HepG2 (cell line): Measurements from ENCODE around the gene KRTCAP2. TPM values are rescaled to one million over a fixed set of nuclear protein-coding genes. Genes with fewer than 3 reads are reported as not detected.
A peak's percentile ranks its signal among the peaks of the same experiment; 100 is the strongest.

Experiments used
- CBX1 ChIP-seq: IDR thresholded peaks from one replicate; pipeline ENCODE4 v1.6.1; 2016; ENCODE audit warnings: antibody characterized with exemption, low read depth
- DPF2 ChIP-seq: sonication (generic); formaldehyde crosslinking; IDR thresholded peaks from 2 replicates; pipeline ENCODE4 v1.4.0; 2020; ENCODE audit warnings: mild to moderate bottlenecking, low read depth, missing genetic modification reagents, borderline replicate concordance
- IRX3 ChIP-seq: sonication (generic); formaldehyde crosslinking; IDR thresholded peaks from 2 replicates; pipeline ENCODE4 v1.8.1; 2023; ENCODE audit warnings: mild to moderate bottlenecking, low read depth, missing genetic modification reagents, borderline replicate concordance
- JUNB ChIP-seq: sonication (generic); formaldehyde crosslinking; IDR thresholded peaks from 2 replicates; pipeline ENCODE4 v1.8.0; 2022; ENCODE audit warnings: missing genetic modification reagents, mild to moderate bottlenecking, borderline replicate concordance
- LCORL ChIP-seq, 2 experiments: fragments of 450-650 bp in 1 of 2; sonication (generic) in 1 of 2; formaldehyde crosslinking in 1 of 2; IDR thresholded peaks; 2 replicates each; pipeline versions ENCODE4 v1.5.0 to v1.6.1; 2017 to 2020; ENCODE audit warnings: antibody characterized with exemption in 1 of 2, missing genetic modification reagents in 1 of 2
- MAFG ChIP-seq: sonication (generic); formaldehyde crosslinking; IDR thresholded peaks from 2 replicates; pipeline ENCODE4 v1.5.1; 2020; ENCODE audit warnings: mild to moderate bottlenecking, missing genetic modification reagents
- MAFK ChIP-seq, 2 experiments: IDR thresholded peaks in 1 of 2; conservative IDR thresholded peaks in 1 of 2; 2 replicates each; pipeline ENCODE4 v1.6.1; 2011; ENCODE audit warnings: improper control_type of control experiment in 2 of 2, low read length in 2 of 2
- MED13 ChIP-seq: sonication (generic); formaldehyde crosslinking; IDR thresholded peaks from 2 replicates; pipeline ENCODE4 v1.5.0; 2020; ENCODE audit warnings: missing genetic modification reagents
- MIER3 ChIP-seq: IDR thresholded peaks from 2 replicates; pipeline ENCODE4 v1.6.1; 2016; ENCODE audit warnings: missing compliant biosample characterization, borderline replicate concordance
- RBAK ChIP-seq: sonication (generic); formaldehyde crosslinking; IDR thresholded peaks from 2 replicates; pipeline ENCODE4 v1.5.1; 2020; ENCODE audit warnings: mild to moderate bottlenecking, missing genetic modification reagents
- SIX4 ChIP-seq: sonication (generic); formaldehyde crosslinking; IDR thresholded peaks from 2 replicates; pipeline ENCODE4 v1.4.0; 2020; ENCODE audit warnings: missing genetic modification reagents
- XRCC5 ChIP-seq: fragments of 200-400 bp; formaldehyde crosslinking; optimal IDR thresholded peaks from 2 replicates; pipeline ENCODE3; 2017; ENCODE audit warnings: mild to moderate bottlenecking, low read length
- ZBTB7A ChIP-seq: sonication (generic); formaldehyde crosslinking; IDR thresholded peaks from 2 replicates; pipeline ENCODE4 v1.8.0; 2022; ENCODE audit warnings: mild to moderate bottlenecking, missing genetic modification reagents
- ZNF790 ChIP-seq: sonication (generic); formaldehyde crosslinking; IDR thresholded peaks from 2 replicates; pipeline ENCODE4 v1.8.0; 2022; ENCODE audit warnings: missing genetic modification reagents, mild to moderate bottlenecking, borderline replicate concordance
- ZNF891 ChIP-seq: sonication (generic); formaldehyde crosslinking; IDR thresholded peaks from 2 replicates; pipeline ENCODE4 v1.5.0; 2020; ENCODE audit warnings: mild to moderate bottlenecking, missing genetic modification reagents
- polyA plus RNA-seq, 8 experiments: library from polyadenylated mRNA; depleted of rRNA in 3 of 8; stranded (reverse) in 7 of 8; unstranded in 1 of 8; fragments of >200 nt; fragmentation: Illumina TruSeq in 4 of 8; extraction: Trizol in 4 of 8; gene quantifications; 2 replicates each; pipeline versions ENCODE4 v1.2.1 to v1.2.3, GENCODE V29; 2011 to 2016; ENCODE audit warnings: low read depth in 4 of 8, missing spikeins in 1 of 8, mixed read lengths in 1 of 8; ENCODE audit not compliant: insufficient read depth in 1 of 8
- total RNA-seq, 5 experiments: library from RNA; depleted of rRNA; stranded (reverse); fragments of >200 nt; fragmentation: Illumina TruSeq; extraction: Trizol; gene quantifications; 2 replicates each; pipeline ENCODE4 v1.2.3, GENCODE V29; 2016; ENCODE audit warnings: low read depth in 1 of 5
- TF ChIP-seq, protein P1 (sequence below): sonication (generic); formaldehyde crosslinking; IDR thresholded peaks from 2 replicates; pipeline ENCODE4 v1.4.0; 2020; ENCODE audit warnings: mild to moderate bottlenecking, missing genetic modification reagents
- TF ChIP-seq, protein P2 (sequence below), 2 experiments: sonication (generic) in 1 of 2; formaldehyde crosslinking in 1 of 2; IDR thresholded peaks; 2 replicates each; pipeline versions ENCODE4 v1.5.1 to v1.6.1; 2011 to 2020; ENCODE audit warnings: borderline replicate concordance in 1 of 2, low read depth in 1 of 2, low read length in 1 of 2, mild to moderate bottlenecking in 1 of 2, missing genetic modification reagents in 1 of 2, moderate library complexity in 1 of 2
- TF ChIP-seq, protein P3 (sequence below): IDR thresholded peaks from 2 replicates; pipeline ENCODE4 v1.6.1; 2012; ENCODE audit warnings: inconsistent platforms
- TF ChIP-seq, protein P4 (sequence below): sonication (generic); formaldehyde crosslinking; IDR thresholded peaks from 2 replicates; pipeline ENCODE4 v1.5.0; 2020; ENCODE audit warnings: mild to moderate bottlenecking, missing genetic modification reagents

KRTCAP2 gene
- total and polyA plus RNA-seq, 2 of the 13 experiments (the other 11 are each of a cell fraction or from before 2014, with no cell fraction given), result 77.3 to 79.4 TPM

DNA sequence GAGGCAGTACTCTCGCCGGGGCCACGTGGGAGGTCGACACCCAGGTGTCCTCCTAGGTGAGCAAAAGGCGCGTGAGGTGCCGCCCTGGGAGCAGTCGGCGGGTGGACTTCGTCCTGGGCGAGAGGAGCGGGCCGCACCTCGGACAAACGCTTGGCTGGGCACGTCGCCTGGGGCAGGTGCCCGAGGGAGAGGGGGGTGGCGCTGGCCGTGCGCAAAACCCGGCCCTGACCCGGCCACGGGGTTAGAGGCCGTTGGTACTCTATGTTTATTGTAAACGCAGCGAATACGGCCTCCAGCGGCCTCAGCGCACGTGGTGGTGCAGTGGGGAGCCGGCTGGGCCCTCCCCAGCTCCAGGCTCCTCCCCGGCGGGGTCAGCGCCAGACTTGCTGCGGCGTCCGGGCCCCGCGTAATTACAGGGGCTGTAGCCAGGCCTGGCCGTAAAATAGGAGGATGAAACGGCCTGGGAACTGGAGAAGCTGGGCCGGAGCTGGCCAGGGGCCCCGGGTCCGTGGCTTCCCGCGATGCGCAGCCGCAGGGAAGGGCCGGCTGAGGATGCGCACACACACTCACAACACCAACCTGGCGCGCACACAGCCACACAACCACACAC is 47.1 kb downstream of the KRTCAP2 start (continued):
- TF ChIP-seq, protein P1, sequence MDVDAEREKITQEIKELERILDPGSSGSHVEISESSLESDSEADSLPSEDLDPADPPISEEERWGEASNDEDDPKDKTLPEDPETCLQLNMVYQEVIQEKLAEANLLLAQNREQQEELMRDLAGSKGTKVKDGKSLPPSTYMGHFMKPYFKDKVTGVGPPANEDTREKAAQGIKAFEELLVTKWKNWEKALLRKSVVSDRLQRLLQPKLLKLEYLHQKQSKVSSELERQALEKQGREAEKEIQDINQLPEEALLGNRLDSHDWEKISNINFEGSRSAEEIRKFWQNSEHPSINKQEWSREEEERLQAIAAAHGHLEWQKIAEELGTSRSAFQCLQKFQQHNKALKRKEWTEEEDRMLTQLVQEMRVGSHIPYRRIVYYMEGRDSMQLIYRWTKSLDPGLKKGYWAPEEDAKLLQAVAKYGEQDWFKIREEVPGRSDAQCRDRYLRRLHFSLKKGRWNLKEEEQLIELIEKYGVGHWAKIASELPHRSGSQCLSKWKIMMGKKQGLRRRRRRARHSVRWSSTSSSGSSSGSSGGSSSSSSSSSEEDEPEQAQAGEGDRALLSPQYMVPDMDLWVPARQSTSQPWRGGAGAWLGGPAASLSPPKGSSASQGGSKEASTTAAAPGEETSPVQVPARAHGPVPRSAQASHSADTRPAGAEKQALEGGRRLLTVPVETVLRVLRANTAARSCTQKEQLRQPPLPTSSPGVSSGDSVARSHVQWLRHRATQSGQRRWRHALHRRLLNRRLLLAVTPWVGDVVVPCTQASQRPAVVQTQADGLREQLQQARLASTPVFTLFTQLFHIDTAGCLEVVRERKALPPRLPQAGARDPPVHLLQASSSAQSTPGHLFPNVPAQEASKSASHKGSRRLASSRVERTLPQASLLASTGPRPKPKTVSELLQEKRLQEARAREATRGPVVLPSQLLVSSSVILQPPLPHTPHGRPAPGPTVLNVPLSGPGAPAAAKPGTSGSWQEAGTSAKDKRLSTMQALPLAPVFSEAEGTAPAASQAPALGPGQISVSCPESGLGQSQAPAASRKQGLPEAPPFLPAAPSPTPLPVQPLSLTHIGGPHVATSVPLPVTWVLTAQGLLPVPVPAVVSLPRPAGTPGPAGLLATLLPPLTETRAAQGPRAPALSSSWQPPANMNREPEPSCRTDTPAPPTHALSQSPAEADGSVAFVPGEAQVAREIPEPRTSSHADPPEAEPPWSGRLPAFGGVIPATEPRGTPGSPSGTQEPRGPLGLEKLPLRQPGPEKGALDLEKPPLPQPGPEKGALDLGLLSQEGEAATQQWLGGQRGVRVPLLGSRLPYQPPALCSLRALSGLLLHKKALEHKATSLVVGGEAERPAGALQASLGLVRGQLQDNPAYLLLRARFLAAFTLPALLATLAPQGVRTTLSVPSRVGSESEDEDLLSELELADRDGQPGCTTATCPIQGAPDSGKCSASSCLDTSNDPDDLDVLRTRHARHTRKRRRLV (CRISPR knock-in tag), result peak; percentile 85; the same call in 1 of the 2 replicates
- TF ChIP-seq ZNF790 (CRISPR knock-in tag) (peak; percentile 86; the same call in 1 of the 2 replicates), XRCC5 (peak; percentile 56), RBAK (CRISPR knock-in tag) (0 out of 2 replicates have a peak, but pooled peaks have one; percentile 46), LCORL (IDR thresholded peaks at IDR 0.05) (no peak), LCORL (CRISPR knock-in tag; IDR thresholded peaks at IDR 0.05) (peak; percentile 98), CBX1 (peak; percentile 65), MAFK (conservative IDR thresholded peaks at IDR 0.05 in 1 of 2, IDR thresholded peaks at IDR 0.05 in 1 of 2; ENCODE audit: low read length in 2 of 2) (peak; percentile 46 to 55; a peak in 3 of 4 replicates), ZNF891 (CRISPR knock-in tag) (peak; percentile 62; the same call in 1 of the 2 replicates), ZBTB7A (CRISPR knock-in tag) (peak; percentile 34; the same call in 1 of the 2 replicates), DPF2 (CRISPR knock-in tag) (peak; percentile 61; the same call in 1 of the 2 replicates), MED13 (peak; percentile 91), MIER3 (CRISPR knock-in tag) (peak; percentile 56), MAFG (peak; percentile 2; the same call in 1 of the 2 replicates), SIX4 (CRISPR knock-in tag) (peak; percentile 66; the same call in 1 of the 2 replicates), JUNB (CRISPR knock-in tag) (no peak; the same call in 1 of the 2 replicates), IRX3 (peak; percentile 79; the same call in 1 of the 2 replicates)
- TF ChIP-seq, protein P2, sequence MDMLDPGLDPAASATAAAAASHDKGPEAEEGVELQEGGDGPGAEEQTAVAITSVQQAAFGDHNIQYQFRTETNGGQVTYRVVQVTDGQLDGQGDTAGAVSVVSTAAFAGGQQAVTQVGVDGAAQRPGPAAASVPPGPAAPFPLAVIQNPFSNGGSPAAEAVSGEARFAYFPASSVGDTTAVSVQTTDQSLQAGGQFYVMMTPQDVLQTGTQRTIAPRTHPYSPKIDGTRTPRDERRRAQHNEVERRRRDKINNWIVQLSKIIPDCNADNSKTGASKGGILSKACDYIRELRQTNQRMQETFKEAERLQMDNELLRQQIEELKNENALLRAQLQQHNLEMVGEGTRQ (IDR thresholded peaks at IDR 0.05; ENCODE audit: low read depth, low read length), result peak; percentile 54
- TF ChIP-seq, protein P2 (CRISPR knock-in tag; IDR thresholded peaks at IDR 0.05; ENCODE audit: borderline replicate concordance), result peak; percentile 82; the same call in 1 of the 2 replicates
- TF ChIP-seq, protein P3, sequence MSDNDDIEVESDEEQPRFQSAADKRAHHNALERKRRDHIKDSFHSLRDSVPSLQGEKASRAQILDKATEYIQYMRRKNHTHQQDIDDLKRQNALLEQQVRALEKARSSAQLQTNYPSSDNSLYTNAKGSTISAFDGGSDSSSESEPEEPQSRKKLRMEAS, result no peak
- TF ChIP-seq, protein P4, sequence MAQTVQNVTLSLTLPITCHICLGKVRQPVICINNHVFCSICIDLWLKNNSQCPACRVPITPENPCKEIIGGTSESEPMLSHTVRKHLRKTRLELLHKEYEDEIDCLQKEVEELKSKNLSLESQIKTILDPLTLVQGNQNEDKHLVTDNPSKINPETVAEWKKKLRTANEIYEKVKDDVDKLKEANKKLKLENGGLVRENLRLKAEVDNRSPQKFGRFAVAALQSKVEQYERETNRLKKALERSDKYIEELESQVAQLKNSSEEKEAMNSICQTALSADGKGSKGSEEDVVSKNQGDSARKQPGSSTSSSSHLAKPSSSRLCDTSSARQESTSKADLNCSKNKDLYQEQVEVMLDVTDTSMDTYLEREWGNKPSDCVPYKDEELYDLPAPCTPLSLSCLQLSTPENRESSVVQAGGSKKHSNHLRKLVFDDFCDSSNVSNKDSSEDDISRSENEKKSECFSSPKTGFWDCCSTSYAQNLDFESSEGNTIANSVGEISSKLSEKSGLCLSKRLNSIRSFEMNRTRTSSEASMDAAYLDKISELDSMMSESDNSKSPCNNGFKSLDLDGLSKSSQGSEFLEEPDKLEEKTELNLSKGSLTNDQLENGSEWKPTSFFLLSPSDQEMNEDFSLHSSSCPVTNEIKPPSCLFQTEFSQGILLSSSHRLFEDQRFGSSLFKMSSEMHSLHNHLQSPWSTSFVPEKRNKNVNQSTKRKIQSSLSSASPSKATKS (CRISPR knock-in tag), result peak; percentile 73
